Upper lobe of left lung (tissue), 4 donors: ENCODE data around the gene GNA12.

Experiments
- EP300 ChIP-seq, 4 donors: sonication (generic); formaldehyde crosslinking; IDR thresholded peaks; one replicate each; pipeline ENCODE4 v1.5.1; 2017; ENCODE audit warnings: antibody characterized with exemption in 4 of 4, control low read depth in 2 of 4
- POLR2A ChIP-seq, 4 donors: fragments of 450-650 bp; IDR thresholded peaks; one replicate each; pipeline ENCODE4 v1.5.1; 2016 to 2017; ENCODE audit warnings: antibody characterized with exemption in 4 of 4, mild to moderate bottlenecking in 2 of 4
- POLR2AphosphoS5 ChIP-seq, 2 donors: sonication (generic); formaldehyde crosslinking; IDR thresholded peaks; one replicate each; pipeline ENCODE4 v1.5.1; 2017; ENCODE audit warnings: antibody characterized with exemption in 2 of 2
- TF ChIP-seq, protein P1 (sequence below), 6 experiments: fragments of 450-650 bp in 4 of 6; fragments of 200-600 bp in 2 of 6; sonication (generic) in 2 of 6; IDR thresholded peaks; one replicate each; pipeline ENCODE4 v1.5.1; 2016 to 2019; ENCODE audit warnings: antibody characterized with exemption in 6 of 6

DNA sequence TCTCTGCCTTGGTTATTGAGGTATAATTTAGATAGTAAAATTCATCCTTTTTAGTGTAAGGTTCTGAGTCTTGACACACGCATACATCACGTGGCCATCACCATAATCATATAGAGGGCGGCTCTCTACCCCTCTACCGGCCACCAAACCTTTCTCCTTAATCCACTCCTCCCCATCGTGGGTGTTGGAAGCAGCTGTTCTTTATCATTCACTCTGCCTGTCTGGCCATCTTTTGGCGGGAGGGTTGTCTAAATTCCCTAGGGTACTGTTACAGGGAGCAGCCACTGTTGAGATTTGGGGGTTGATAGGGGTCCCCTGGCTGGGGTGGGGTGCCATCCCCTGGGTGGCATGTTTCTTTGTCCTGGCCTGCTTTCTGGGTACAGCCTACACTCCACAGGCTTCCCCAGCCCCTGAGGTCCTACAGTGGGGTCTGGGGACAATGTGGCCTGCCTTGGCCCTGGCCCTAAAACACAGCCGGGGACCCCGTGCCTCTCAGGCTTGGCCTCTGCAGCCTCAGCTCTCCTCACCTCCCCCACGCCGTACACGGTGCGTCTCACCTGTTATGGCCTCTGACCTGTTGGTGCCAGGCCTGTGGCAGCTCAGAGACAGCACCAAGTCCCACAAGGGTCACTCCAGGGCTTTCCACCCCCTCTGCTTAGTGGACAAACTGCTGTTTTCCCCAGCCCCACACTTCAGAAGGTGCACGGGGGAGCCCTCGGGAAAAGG lies 138.6 kb downstream of the GNA12 start:
- TF ChIP-seq EP300 (IDR thresholded peaks at IDR 0.05) (no peak), POLR2AphosphoS5 (IDR thresholded peaks at IDR 0.05) (no peak), POLR2A (IDR thresholded peaks at IDR 0.05) (no peak)
- TF ChIP-seq, protein P1, sequence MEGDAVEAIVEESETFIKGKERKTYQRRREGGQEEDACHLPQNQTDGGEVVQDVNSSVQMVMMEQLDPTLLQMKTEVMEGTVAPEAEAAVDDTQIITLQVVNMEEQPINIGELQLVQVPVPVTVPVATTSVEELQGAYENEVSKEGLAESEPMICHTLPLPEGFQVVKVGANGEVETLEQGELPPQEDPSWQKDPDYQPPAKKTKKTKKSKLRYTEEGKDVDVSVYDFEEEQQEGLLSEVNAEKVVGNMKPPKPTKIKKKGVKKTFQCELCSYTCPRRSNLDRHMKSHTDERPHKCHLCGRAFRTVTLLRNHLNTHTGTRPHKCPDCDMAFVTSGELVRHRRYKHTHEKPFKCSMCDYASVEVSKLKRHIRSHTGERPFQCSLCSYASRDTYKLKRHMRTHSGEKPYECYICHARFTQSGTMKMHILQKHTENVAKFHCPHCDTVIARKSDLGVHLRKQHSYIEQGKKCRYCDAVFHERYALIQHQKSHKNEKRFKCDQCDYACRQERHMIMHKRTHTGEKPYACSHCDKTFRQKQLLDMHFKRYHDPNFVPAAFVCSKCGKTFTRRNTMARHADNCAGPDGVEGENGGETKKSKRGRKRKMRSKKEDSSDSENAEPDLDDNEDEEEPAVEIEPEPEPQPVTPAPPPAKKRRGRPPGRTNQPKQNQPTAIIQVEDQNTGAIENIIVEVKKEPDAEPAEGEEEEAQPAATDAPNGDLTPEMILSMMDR (IDR thresholded peaks at IDR 0.05) = no peak
